CD14-positive monocyte (primary cell): Measurements from ENCODE around the gene CTNS. TPM values are rescaled to one million over a fixed set of nuclear protein-coding genes. Genes with fewer than 3 reads are reported as not detected.

Source experiments
- DNase-seq, 3 donors: peaks; one replicate each; pipeline ENCODE4 v3.0.0-alpha.2; 2011 to 2022
- H2AFZ ChIP-seq: 2 replicates; pipeline ENCODE4 v1.6.0; 2012; ENCODE audit warnings: mild to moderate bottlenecking, low read depth, low read length, inconsistent platforms; ENCODE audit not compliant: insufficient read depth, poor library complexity, severe bottlenecking
- H3K27ac ChIP-seq, 2 donors: 1 replicate in 1 of 2; 2 replicates in 1 of 2; pipeline ENCODE4 v1.5.1; 2012 to 2013; ENCODE audit warnings: low read length in 2 of 2, control low read depth in 1 of 2, inconsistent platforms in 1 of 2, low read depth in 1 of 2, mild to moderate bottlenecking in 1 of 2
- H3K27me3 ChIP-seq, 2 donors: one replicate each; pipeline versions ENCODE4 v1.6.0 to v1.6.1; 2011 to 2013; ENCODE audit warnings: low read length in 2 of 2; ENCODE audit not compliant: control insufficient read depth in 2 of 2, insufficient read depth in 2 of 2
- H3K36me3 ChIP-seq, 2 donors: replicated peaks in 1 of 2; 1 replicate in 1 of 2; 2 replicates in 1 of 2; pipeline versions ENCODE4 v1.5.1 to v1.6.1; 2012 to 2013; ENCODE audit warnings: low read length in 2 of 2, control low read depth in 1 of 2, inconsistent platforms in 1 of 2, mild to moderate bottlenecking in 1 of 2; ENCODE audit not compliant: insufficient read depth in 2 of 2, control insufficient read depth in 1 of 2
- H3K4me1 ChIP-seq, 2 donors: 1 replicate in 1 of 2; 2 replicates in 1 of 2; pipeline versions ENCODE4 v1.5.1 to v1.6.1; 2012 to 2013; ENCODE audit warnings: low read length in 2 of 2, control low read depth in 1 of 2, inconsistent platforms in 1 of 2, mild to moderate bottlenecking in 1 of 2, moderate library complexity in 1 of 2; ENCODE audit not compliant: insufficient read depth in 2 of 2, control insufficient read depth in 1 of 2
- H3K4me2 ChIP-seq: replicated peaks from 2 replicates; pipeline ENCODE3; 2012; ENCODE audit warnings: low read length, moderate library complexity, mild to moderate bottlenecking; ENCODE audit not compliant: poor library complexity, severe bottlenecking; ENCODE audit errors: extremely low read depth
- H3K4me3 ChIP-seq, 3 experiments: fragments of 200-600 bp in 1 of 3; sonication (generic) in 1 of 3; replicated peaks in 1 of 3; 1 replicate in 2 of 3; 2 replicates in 1 of 3; pipeline ENCODE4 v1.5.1; 2011 to 2013; ENCODE audit warnings: low read length in 3 of 3, mild to moderate bottlenecking in 3 of 3, control low read depth in 2 of 3, low read depth in 2 of 3, inconsistent platforms in 1 of 3, moderate library complexity in 1 of 3
- H3K79me2 ChIP-seq: 2 replicates; pipeline ENCODE4 v1.6.0; 2012; ENCODE audit warnings: mild to moderate bottlenecking, control low read depth, inconsistent platforms, low read length, moderate library complexity; ENCODE audit not compliant: insufficient read depth
- H3K9ac ChIP-seq: 2 replicates; pipeline ENCODE4 v1.6.0; 2017; ENCODE audit warnings: low read length, mild to moderate bottlenecking; ENCODE audit not compliant: insufficient read depth, poor library complexity, severe bottlenecking
- H3K9me3 ChIP-seq, 2 donors: replicated peaks in 1 of 2; 1 replicate in 1 of 2; 2 replicates in 1 of 2; pipeline versions ENCODE4 v1.5.1 to v1.6.1; 2012 to 2013; ENCODE audit warnings: low read length in 2 of 2, control low read depth in 1 of 2; ENCODE audit not compliant: control insufficient read depth in 1 of 2, insufficient read depth in 1 of 2
- H4K20me1 ChIP-seq: 2 replicates; pipeline ENCODE4 v1.6.0; 2012; ENCODE audit warnings: mild to moderate bottlenecking, low read length, control low read depth, moderate library complexity; ENCODE audit not compliant: insufficient read depth
- H3K27ac Mint-ChIP-seq, 7 donors: one replicate each; pipeline ENCODE4 v1.8.0; 2020; ENCODE audit warnings: mild to moderate bottlenecking in 7 of 7, mixed read lengths in 7 of 7, moderate library complexity in 6 of 7, inconsistent platforms in 2 of 7
- H3K27me3 Mint-ChIP-seq, 3 donors: one replicate each; pipeline ENCODE4 v1.8.0; 2021 to 2022; ENCODE audit warnings: low read depth in 3 of 3, mild to moderate bottlenecking in 3 of 3, mixed read lengths in 3 of 3, moderate library complexity in 3 of 3, inconsistent platforms in 1 of 3
- H3K36me3 Mint-ChIP-seq, 2 donors: one replicate each; pipeline ENCODE4 v1.8.0; 2020; ENCODE audit warnings: mixed read lengths in 2 of 2, inconsistent platforms in 1 of 2, mild to moderate bottlenecking in 1 of 2
- H3K4me1 Mint-ChIP-seq: one replicate; pipeline ENCODE4 v1.8.0; 2020; ENCODE audit warnings: mild to moderate bottlenecking, mixed read lengths
- H3K4me3 Mint-ChIP-seq, 2 donors: one replicate each; pipeline ENCODE4 v1.8.0; 2020; ENCODE audit warnings: mild to moderate bottlenecking in 2 of 2, mixed read lengths in 2 of 2, moderate library complexity in 1 of 2
- H3K9me3 Mint-ChIP-seq, 7 donors: one replicate each; pipeline ENCODE4 v1.8.0; 2020 to 2022; ENCODE audit warnings: mixed read lengths in 7 of 7, mild to moderate bottlenecking in 6 of 7, moderate library complexity in 6 of 7, inconsistent platforms in 2 of 7
- CTCF ChIP-seq: fragments of 200-600 bp; IDR thresholded peaks from one replicate; pipeline ENCODE4 v1.8.0; 2022; ENCODE audit warnings: antibody characterized with exemption, mild to moderate bottlenecking
- WGBS: methylation state at CpG from one replicate; pipeline ENCODE4 v1.1.5; 2013; ENCODE audit warnings: missing lambda C conversion rate; ENCODE audit not compliant: insufficient coverage; 5-methylcytosine and 5-hydroxymethylcytosine counted together
- intact Hi-C, 2 donors: fragments of 100-400 bp; cut with micrococcal nuclease; formaldehyde crosslinking; loops; one replicate each; pipeline versions ENCODE4 v1.15.0 to v1.15.1; 2023
- polyA plus RNA-seq, 3 donors: library from polyadenylated mRNA; depleted of rRNA in 1 of 3; unstranded in 2 of 3; stranded (reverse) in 1 of 3; fragments of 300-500 nt in 2 of 3; fragments of >200 nt in 1 of 3; fragmentation: Illumina TruSeq in 2 of 3; gene quantifications; 1 replicate in 2 of 3; 2 replicates in 1 of 3; pipeline ENCODE4 v1.2.3, GENCODE V29; 2012 to 2021

CTNS gene
- polyA plus RNA-seq, 3 donors, result 11.6 to 11.8 (median 11.7) TPM

DNA sequence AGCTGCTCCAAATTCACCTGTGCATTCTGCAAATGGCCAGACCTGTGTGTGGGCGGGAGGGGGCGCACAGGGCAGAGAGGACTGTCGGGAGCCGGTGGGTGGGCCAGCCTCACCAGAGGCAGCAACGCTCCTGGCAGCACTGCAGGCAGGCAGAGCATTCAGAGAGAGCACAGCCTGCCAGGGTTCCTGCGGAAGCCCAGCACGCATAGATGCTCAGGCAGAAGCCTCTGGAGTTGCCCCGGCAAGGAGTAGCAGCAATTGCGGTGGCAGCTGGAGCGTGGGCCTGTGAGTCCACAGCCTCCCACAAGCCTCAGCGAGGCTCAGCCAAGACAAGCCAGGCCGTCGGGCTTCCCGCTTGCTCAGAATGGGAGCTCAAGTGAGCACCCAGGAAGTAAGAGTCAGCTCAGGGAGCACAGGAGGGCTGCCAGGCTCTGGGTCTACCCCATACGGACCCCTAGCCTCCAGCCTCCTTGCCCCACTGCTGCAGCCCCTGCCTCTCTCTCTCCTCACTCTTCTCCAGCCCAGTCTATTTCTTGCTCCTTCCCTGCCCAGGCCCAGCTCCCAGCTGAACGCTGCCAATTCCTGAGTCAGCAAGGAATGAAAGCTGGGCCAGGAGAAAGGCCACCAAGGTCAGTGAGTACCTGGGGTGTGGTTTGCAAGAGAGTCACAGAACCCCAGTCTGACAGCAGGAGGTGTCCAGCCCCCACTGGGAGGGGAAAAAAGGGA lies 41.7 kb downstream of the CTNS start:
- peaks cover 29% of the 10 kb centered on the region for H3K4me1 Mint-ChIP-seq
- intact Hi-C loops, result no loop called here
- 91% methylated on average over 15 of the region's 16 CpGs for WGBS

More for the DNA sequence above, 41.7 kb downstream of the CTNS start:
- DNase-seq, result no peak
- no peaks in the 10 kb centered on the region for H3K79me2 ChIP-seq
- H4K20me1 ChIP-seq, result no peaks in the 10 kb centered on the region
- no peak for TF ChIP-seq CTCF
- no peak overlapping the region for H2AFZ ChIP-seq
- peaks cover 0 to 2% (median 0%) of the 10 kb centered on the region in 7 donors for H3K9me3 Mint-ChIP-seq
- H3K36me3 ChIP-seq, result no peaks in the 10 kb centered on the region
- H3K4me3 ChIP-seq, result no peak overlapping the region
- H3K4me1 ChIP-seq, result peaks cover 18 to 32% of the 10 kb centered on the region in 2 donors
- no peak overlapping the region for H3K4me3 Mint-ChIP-seq
- no peaks in the 10 kb centered on the region for H3K27me3 ChIP-seq
- H3K27me3 Mint-ChIP-seq, result peaks cover 2 to 7% (median 5%) of the 10 kb centered on the region in 3 donors
- no peak overlapping the region for H3K27ac Mint-ChIP-seq
- H3K9me3 ChIP-seq, result no peaks in the 10 kb centered on the region
- H3K36me3 Mint-ChIP-seq, result peaks cover 0 to under 1% of the 10 kb centered on the region in 2 donors
- no peak overlapping the region for H3K27ac ChIP-seq
- H3K4me2 ChIP-seq, result no peak overlapping the region
- no peak overlapping the region for H3K9ac ChIP-seq
